SH-SY5Y (cell line): ENCODE measurements around the gene CDHR1.

ENCODE experiments used
- GATA2 ChIP-seq: IDR thresholded peaks from 2 replicates; pipeline ENCODE4 v1.6.1; 2011; ENCODE audit warnings: mild to moderate bottlenecking, low read depth, low read length
- GATA3 ChIP-seq: IDR thresholded peaks from 2 replicates; pipeline ENCODE4 v1.6.1; 2011; ENCODE audit warnings: low read depth, mild to moderate bottlenecking, low read length, moderate library complexity

GRCh38 chr10:84214046-84214572, 19.8 kb downstream of the CDHR1 start:
- TF ChIP-seq GATA2 (no peak), GATA3 (no peak)
